ENCODE measurements around the gene ILRUN. TPM values are rescaled to one million over a fixed set of nuclear protein-coding genes. Genes with fewer than 3 reads are reported as not detected.

ILRUN gene
- total RNA-seq, 1 experiment from 2014 or later: 62.8 TPM

GRCh38 chr6:34665019-34665418 is 31.5 kb downstream of the ILRUN start:
- Histone ChIP-seq H3K27me3 (ENCODE audit: control insufficient read depth, insufficient read depth, low read length) (no peaks in the 10 kb centered on the region), H3K9me3 (ENCODE audit: control insufficient read depth, insufficient read depth, low read depth, low read length) (no peaks in the 10 kb centered on the region), H3K4me1 (ENCODE audit: control insufficient read depth, insufficient read depth, low read length) (peaks cover 5% of the 10 kb centered on the region; the same call in 1 of the 2 replicates), H3K36me3 (ENCODE audit: control insufficient read depth, insufficient read depth, low read length) (no peaks in the 10 kb centered on the region), H3K27ac (ENCODE audit: low read length) (no peak overlapping the region; the same call in 1 of the 2 replicates), H3K4me3 (ENCODE audit: low read depth in 2 of 2, low read length in 2 of 2) (no peak overlapping the region)
- BruUV-seq (replicated peaks): no TSS peak
- TF ChIP-seq CTCF (IDR thresholded peaks at IDR 0.05) (no peak), TCF7L2 (IDR thresholded peaks at IDR 0.05; ENCODE audit: low read depth, low read length) (no peak)
- ATAC-seq (no peak), DNase-seq (ENCODE audit: low read depth, low spot score) (no peak)
- POLR2A ChIA-PET: no interaction called here
- intact Hi-C loops (cut with micrococcal nuclease; ENCODE audit: unreplicated experiment) (no loop called here), in situ Hi-C loops (cut with HindIII; ENCODE audit: low pct_unique_long_range_greater_than_20kb, low sequenced_read_pairs) (no loop called here)
- CTCF ChIA-PET: no interaction called here

- DNase-seq (ENCODE audit: low read depth, low spot score) (no peak), ATAC-seq (no peak)
- intact Hi-C loops (cut with micrococcal nuclease; ENCODE audit: unreplicated experiment) (no loop called here), in situ Hi-C loops (cut with HindIII; ENCODE audit: low pct_unique_long_range_greater_than_20kb, low sequenced_read_pairs) (no loop called here)
- TF ChIP-seq CTCF (IDR thresholded peaks at IDR 0.05): no peak
- no peak for TF ChIP-seq REST (IDR thresholded peaks at IDR 0.05; ENCODE audit: insufficient read depth in 1 of 2, low read depth in 2 of 2, low read length in 1 of 2)
- TF ChIP-seq POLR2AphosphoS5 (IDR thresholded peaks at IDR 0.05; ENCODE audit: low read depth, low read length): no peak
- no peak for TF ChIP-seq TCF7L2 (IDR thresholded peaks at IDR 0.05; ENCODE audit: low read depth, low read length)
- no peak for TF ChIP-seq SIN3A (IDR thresholded peaks at IDR 0.05; ENCODE audit: borderline replicate concordance, insufficient read depth, low read depth, low read length)
- no peaks in the 10 kb centered on the region for H3K27me3 ChIP-seq (ENCODE audit: control insufficient read depth, insufficient read depth, low read length)
- H3K4me3 ChIP-seq (ENCODE audit: low read depth in 2 of 2, low read length in 2 of 2): no peak overlapping the region
- no peaks in the 10 kb centered on the region for H3K36me3 ChIP-seq (ENCODE audit: control insufficient read depth, insufficient read depth, low read length)
- POLR2A ChIA-PET: no interaction called here
- peaks cover 5% of the 10 kb centered on the region; the same call in 1 of the 2 replicates for H3K4me1 ChIP-seq (ENCODE audit: control insufficient read depth, insufficient read depth, low read length)
- CTCF ChIA-PET: no interaction called here
- peak overlapping the region; percentile 23 for H3K27ac ChIP-seq (ENCODE audit: low read length)
- no peaks in the 10 kb centered on the region for H3K9me3 ChIP-seq (ENCODE audit: control insufficient read depth, insufficient read depth, low read depth, low read length)
- no TSS peak for BruUV-seq (replicated peaks)
Measured at GRCh38 chr6:34664256-34664971, 32.2 kb downstream of the ILRUN start.

Measured in Panc1 (cell line).